CD4-positive, alpha-beta T cell treated with Interleukin-6 for 4 hours (primary cell): ENCODE results near the gene AMBRA1.
A peak's percentile ranks its signal among the peaks of the same experiment; 100 is the strongest.
"Not testable (repeated sequence)": the region's sequence is repeated elsewhere in the genome, so short reads cannot be mapped to it uniquely, and the experiment has no call there.

Source experiments
- DNase-seq: peaks from one replicate; pipeline ENCODE4 v3.0.0-alpha.2; 2020; ENCODE audit warnings: mixed read lengths

The AMBRA1 gene

DNA sequence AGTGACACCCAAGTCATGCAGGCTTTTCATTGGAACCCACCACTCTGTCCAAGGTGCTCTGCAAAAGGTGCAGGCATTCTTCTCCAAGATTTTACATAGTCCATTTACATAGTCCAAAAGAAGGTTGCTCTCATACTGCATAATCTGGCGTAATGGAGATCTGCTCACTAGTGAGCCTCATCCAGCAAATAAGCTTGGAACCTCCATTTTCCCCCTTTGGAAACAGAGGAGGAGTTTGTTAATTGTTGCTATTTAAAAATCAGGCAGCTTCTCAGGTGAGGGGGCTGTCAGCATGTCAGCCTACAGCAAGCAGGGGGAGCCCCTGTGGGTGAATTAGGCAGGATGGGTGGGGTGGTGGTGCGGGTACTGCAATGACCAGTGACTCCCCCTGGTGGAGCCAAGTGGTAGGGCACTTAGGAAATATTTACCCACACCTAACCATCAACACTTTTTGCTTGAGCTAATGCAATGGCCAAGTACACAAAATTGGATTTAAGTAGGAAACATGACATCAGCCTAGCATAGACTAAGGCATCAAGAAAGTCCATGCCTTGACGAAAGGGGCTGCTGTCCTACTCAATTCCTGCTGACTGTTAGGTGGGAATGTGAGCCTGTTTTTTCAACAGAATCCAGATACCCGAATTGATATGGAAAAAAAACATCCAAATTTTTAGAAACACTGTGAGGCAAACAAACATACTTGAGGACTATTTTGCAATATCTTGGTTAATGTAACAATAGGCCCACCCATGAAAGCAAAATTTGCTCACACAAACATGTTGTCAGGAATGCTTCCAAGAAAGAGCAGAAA is 64.5 kb downstream of the AMBRA1 start:
- DNase-seq: peak; percentile 78

DNA sequence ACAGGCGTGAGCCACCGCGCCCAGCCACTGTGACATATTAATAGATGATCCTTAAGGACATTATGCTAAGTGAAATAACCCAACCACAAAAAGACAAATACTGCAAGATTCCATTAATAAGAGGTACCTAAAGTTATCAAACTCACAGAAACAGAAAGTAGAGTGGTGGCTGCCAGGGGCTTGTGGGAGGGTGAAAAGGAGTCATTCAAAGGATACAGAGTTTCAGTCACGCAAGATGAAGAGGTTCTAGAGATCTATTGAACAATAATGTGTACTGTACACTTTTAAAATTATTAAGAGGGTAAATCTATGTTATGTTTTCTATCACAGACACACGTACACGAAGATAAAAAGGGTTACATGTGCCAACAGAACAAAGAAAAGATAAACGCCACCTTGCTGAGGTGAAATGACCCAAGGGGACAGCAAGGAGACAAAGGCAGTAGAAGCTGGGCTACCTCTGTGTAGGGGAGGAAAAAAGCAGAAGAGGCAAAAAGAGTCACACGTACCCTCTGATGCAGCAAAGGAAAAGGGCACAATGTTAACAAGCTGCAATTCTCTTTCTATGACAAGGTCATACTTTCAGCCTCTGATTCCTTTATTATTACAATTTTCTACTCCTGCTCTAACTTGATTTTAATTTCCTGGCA is 65.3 kb downstream of the AMBRA1 start:
- DNase-seq: no peak

DNA sequence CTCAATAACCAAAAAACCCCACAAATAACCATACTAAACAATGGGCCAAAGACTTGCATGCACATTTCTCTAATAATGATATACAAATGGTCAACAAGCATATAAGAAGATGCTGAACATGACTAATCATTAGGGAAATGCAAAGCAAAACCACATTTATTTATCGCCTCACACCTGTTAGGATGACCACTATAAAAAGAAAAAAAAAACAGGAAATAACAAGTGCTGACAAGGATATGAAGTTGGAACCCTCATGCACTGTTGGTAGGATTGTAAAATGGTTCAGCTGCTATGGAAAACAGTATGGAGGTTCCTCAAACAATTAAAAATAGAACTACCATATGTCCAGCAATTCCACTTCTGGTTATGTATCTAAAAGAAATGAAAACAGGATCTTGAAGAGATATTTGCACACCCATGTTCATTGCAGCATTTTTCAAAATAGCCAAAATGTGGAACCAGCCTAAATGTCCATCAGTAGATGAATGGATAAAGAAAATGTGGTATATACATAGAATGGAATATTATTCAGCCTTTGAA is 66.2 kb downstream of the AMBRA1 start:
- no peak for DNase-seq

DNA sequence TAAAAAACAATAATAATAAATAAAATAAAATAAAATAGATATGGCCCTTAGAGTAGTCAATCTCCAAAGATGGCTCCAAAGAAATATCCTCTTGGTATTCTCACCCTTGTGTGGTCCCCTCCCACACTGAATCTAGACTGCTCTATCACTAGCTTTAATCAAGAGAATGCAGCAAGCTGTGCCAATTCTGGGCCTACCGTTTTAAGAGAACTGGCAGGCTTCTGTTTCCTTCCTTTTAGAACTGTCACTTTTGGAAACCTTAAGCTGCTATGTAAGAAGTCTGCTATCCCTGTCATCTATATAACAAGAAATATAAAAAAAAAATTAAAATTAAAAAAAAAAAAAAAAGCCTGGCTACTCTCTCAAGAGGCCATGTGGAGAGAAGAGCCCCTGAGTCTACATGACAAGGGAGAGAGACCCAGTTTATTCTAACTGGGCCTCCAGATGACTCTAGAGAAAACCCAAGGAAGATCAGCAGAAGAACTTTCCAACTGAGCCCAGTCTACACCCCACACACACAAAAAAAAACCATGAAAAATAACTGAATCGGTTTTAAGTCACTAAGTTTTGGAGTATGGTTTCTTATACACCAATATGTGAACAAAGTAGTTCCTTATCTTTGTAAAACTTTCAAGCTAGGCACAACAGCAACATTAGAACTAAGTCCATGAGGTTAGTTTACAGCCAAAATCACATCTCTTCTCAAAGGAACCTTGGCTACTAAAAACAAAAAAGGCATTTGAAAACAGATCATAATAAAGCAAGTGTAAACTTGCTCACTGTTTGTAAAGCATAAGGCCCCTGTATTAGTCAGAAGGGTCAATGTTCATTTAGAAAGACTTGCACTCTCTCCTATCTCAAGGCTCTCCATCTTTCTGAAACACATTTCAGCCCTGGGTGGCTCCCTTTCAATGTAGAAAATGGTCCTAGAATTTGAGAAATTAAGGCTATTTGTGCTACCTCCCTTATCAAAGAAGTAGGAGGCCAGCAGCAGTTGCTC is 67.3 kb downstream of the AMBRA1 start:
- no peak for DNase-seq

DNA sequence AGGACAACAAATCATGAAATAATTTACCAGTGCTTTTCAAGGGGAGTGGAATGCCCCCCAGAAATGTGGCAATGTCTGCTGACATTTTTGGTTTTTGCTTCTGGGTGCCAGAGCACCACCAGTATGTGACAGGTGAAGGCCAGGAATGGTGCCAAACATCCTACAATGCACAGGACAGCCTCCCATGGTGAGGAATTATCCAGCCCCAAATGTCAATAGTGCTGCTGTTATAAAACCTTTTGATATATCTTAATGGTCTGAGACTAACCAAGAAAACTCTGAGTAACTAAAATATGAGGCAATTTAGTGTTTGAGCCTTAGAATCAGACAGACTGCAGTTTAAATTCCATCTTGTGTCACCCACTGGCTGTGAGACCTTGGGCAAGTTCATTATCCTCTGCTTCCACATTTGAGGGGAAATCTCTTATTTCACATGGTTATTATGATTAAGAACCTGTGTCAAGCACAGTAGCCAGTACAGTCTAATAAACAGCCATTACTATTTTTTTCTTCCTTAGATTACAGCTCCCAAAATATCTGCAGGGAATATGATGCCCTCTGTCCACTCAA is 69.5 kb downstream of the AMBRA1 start:
- no peak for DNase-seq

DNA sequence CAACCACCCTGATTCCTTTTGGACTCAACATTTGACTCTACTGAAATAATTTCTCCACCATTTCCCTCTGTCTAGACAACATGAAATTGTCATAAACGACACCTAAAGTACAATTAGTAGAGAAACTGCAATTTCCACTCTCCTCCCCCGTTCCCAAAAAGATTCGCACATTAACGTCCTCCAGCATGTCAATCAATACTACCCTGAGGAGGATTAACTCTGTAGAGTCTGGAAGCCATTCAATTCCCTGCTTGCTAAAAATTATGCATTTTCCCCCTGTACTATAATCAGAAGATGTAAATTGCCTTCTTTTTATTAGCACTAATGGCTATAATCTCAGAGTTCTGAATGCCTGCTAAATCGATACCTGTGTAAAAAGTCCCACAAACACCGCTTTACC is 70.5 kb downstream of the AMBRA1 start:
- no peak for DNase-seq

DNA sequence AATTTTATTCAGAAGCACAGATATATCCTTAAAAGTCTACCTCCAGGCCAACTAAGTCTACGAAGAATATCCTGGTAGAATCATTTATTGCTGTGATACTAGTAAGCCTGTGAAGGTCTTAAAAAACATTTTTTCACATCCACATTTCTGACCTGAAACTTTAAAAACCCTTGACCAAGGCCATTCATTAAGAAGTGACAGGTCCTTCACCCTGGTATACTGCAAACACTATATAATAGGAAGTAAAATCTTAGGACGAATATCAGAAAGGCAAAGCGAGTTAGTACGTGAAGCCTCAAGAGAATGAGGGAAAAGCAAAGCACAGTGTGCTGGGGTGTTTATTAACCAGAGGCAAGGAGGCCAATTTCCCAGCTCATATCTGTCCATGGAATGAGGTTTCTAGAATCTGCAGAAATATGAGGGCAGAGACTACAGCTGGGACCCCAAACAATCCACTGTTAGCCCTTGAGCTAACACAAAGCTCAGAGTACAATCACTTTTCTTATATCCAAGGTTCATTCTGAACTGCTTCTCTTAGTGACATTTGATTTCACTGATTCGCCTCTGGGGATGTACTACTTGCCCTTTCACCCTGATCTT is 71.0 kb downstream of the AMBRA1 start:
- DNase-seq: no peak

DNA sequence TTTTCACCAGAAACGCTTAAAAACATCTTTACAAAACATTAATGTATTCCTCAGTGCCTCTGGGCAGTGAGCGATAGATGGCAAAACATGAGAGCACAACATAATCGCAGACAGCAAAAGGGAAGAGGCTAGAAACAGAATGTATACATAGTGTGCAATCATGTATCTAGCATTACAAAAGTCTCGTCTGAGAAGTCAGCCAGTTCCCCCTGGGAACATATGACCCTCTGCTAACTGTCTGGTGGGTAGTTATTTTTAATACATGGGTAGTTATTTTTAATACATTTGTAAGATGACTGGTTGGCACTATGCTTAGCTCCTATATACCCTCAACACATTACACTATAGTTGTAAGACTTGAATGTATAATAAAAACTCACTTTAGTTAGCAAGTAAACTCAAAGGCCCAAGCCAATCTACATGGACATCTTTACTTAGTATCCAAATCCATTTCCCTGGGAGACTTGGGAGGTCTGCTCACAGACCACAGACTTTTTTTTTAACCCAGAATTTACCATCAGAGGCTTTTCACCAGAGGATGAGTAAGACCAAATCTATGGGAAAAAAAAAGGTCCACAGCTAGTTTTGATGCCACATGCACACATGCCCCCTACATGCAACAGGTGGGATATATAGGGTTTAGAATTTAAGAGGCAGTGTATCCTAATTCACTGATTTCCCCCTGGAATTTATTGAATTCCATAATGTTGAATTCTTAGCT is 71.7 kb downstream of the AMBRA1 start:
- no peak for DNase-seq

DNA sequence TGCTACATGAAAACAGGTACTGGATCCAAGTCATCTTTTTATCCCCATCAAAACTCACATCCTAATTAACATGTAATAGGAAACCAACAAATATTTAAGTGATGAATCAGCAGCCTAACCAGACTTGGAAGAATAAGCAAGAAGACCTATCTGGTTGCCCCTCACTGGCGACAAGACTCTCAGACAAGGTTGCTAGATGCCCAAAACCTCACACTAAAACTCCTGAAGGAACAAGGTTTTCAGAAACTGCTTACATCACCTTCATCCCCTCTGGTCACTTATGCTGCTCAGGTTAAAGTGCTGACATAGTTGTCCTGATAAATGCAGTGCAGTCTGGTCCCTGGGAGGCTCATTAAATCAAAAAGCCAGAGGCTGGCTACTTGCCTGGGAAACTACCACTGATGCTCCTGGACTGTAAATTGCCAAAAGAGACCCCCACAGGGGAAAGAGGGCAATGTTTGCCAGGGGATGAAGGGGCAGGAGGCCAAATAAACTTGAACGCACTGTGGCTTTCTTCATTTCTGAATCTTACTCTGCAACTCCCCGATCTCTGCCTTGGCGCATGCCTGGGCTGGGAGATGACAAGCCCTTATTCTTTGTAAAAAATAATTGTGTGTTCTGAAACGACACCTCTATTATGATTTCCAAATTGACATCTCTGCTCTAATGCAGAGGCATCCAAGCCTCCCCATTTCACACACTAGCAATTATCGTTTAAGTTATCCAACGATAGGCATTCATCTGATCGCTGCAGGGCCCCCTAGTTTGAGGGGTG is 72.7 kb downstream of the AMBRA1 start:
- no peak for DNase-seq

DNA sequence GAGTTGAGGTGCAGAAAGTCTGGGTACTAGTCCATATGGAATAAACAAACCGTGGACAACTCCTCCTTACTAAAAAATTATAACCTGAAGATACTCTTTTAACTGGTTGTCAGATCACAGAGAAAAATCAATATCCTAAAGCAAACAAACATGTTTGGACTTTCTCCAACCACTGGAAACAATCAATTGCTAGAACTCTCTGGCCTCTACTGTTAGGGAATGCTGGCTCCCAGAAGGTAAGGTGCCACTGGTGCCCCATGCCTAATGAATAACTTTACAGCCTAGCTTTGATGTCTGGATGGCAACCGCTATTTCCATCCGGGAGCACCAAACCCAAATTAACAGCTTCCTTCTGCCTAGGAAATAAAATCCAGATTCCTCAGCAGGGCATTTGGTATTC is 74.5 kb downstream of the AMBRA1 start:
- no peak for DNase-seq

DNA sequence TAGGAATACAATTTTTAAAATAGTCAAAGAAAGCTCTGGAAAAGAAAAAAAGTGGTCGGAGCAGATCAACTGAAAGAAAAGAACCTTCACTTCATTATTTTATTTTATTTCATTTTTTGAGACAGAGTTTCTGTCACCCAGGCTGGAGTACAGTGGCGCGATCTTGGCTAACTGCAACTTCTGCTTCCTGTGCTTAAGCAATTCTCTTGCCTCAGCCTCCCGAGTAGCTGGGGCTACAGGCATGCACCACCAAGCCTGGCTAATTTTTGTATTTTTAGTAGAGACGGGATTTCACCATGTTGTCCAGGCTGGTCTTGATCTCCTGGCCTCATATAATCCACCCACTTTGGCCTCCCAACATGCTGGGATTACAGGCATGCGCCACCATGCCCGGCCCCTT is 74.9 kb downstream of the AMBRA1 start:
- DNase-seq: not testable (repeated sequence)

DNA sequence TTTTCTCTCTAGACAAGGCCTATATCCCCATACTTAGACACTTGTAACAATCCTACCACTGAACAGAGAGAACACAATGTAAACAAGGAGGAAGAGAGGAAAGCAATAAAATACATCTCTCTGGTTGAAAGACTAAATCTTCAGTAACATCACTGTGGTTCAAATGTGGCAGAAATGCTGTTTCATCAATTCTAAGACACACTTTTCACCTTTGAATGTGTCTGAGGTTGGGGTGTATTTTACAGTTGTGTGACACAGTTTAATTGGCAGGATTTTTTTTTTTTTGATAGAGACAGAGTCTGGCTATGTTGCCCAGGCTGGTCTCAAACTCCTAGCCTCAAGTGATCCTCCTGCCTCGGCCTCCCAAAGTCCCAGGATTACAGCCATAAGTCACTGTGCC is 79.5 kb downstream of the AMBRA1 start:
- no peak for DNase-seq

DNA sequence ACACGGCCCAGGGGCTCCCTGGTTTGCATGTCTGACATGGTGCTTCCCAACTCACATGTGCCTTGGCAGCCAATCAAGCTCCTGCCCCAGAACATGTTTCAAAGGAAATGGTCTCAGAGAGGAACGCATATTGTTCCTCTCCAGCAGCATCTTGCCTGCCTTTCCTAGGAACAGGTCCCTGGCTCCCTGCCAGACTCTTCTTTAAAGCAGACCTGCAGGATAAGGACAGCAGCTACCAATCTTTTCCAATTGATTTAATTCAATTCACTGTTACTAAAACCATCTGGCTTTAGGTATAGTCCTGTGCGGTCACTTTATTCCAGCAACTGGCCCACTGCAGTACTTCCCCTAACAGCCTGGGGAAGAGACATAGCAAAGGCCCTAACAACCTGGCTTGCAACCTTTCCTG is 79.9 kb downstream of the AMBRA1 start:
- no peak for DNase-seq

DNA sequence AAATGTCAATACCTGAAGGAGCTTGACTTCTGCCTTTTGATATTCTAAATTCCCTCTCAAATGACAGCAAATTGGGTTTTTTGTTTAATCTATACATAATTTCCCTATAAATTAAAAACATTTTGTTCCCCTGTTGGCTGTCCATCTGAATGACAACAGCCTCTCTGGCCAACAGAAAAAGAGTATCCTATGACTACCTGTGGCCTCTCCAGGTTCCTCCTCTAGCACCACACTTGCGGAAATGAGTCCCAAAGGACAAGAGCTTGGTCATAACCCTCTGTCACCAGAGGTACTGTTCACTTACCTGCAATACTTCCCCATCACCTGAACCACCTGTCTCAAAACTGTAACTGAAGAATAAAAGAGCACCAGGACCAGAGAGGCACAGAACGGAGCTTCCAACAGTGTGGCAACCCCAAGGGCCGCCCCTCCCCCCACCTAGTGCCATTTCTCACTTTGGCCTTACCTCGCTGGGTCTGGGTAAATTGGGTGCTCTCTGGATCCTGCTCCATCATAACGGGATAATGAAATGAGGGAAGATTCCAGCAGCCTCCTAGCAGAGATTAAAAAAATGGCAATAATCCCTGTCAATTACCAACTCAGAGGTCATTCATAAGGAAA is 81.5 kb downstream of the AMBRA1 start:
- DNase-seq: no peak

DNA sequence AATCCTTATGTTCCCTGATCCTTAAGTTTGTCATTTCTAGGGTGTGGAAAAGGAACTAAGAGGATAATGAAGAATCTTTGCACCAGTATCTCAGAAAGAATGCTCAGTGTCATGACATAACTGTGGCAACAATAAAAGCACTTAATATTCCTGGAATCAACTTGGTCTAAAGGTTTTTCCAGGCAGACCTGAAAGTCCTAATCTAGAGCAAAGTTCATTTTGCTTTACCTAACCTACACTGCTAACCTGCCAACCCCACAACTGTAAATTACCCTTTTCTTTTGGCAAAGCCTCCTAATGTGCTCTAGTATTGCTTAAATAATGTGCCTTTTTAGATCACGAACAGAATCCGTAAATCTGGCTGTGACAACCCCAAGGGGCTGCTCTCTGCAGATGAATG is 82.5 kb downstream of the AMBRA1 start:
- no peak for DNase-seq

DNA sequence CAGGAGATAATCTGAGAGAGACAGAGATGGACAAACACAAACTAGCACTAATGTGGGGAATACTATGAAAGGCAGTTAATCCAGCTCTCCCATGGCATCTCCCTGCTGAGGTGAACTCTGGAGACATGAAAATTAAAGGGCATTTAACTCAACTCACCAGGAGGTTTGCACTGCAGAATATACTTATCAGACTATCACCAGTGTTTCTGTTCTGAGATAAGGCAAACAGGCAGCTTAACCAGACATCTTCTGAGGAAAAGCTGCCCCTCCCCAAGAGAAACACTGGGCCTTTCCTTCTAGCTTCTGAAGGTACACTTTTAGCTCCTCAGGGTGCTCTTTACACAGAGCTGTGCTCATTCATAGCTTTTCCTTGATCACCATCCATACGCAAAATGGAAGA is 85.5 kb downstream of the AMBRA1 start:
- no peak for DNase-seq

DNA sequence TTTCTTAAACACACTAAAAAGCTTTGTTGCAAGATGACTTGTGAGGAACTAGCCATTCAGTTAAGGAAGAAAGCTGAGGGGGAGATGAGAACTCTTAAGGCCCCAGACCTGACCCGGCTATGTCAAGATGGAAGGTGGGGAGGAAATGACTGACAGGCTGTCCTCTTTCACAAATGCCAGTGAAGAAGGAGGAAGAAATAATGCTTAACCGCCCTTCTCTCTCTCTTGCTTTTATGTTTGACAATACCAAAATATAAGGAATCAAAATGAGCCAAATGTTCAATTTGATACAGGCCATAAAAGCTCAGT is 87.4 kb downstream of the AMBRA1 start:
- DNase-seq: no peak

DNA sequence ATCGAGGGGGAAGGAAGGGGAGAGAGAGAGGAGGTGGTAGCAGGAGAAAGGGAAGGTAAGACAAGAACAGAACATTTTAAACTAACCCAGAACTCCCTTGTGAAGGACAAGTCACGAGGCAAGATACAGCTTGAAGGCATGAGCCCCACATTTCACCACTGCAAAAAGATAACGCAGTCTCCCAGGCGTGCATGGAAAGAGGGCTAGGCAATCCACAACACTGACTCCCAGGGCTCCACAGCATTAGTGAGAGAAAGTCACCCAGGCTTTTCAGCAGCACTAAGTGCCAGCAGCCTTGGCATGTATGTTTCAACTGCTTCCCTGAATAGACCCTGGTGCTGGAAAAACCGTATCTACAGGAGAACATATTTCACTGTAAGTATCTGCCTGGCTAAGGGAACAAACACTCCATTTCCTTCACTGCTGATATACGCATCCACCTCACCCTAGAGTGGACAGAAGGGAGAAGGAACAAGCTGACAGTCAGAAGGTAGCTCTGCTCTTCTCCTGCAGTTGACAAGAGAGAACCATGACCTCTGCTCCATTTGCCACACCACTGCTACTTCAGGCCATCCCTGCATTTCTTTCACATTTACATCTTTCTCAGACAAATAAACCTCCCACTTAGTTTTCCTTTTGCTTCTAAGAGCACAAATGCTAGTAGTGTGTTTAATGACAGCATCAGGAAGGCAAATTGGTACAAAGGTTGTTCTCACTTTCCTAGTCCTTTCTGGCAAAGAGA is 87.9 kb downstream of the AMBRA1 start:
- DNase-seq: no peak

DNA sequence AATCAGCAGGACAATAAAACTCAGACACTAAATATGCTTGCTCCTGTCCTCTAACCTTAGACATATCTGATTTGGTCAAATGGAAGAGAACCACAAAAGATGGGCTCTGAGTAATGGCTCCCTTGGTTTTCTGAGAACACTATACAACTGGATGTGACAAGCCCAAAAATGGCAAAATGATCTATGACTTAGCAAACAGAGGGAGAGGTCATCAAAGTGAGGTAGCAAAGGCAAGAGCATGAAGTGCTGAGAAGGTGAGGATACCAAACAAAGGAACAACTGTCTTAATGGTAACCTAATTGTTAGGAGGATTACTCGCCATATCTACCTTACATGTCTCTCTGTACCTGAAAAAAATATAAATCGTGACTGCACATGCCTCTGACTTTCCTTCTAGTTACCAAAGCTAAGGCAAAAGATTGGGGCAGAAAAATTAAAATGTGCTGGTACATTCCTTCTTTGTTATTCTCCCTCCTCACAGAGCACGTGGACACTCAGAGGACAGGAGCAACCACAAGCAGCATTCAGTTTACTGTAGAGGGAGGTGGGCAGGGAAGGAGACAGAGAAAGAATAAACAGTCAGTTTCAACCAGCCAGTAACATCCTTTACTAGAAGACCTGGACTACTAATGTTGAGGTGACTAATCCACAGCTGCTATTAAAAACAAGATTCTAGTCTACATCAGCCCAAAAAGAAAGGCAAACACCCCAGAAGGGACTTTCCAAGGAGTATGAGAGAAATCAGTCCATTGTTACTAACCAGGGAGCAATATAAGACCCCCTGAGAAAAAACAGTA is 88.8 kb downstream of the AMBRA1 start:
- no peak for DNase-seq
